ENCODE measurements around the gene ASCL2. TPM values are rescaled to one million over a fixed set of nuclear protein-coding genes. Genes with fewer than 3 reads are reported as not detected.

The ASCL2 gene, protein sequence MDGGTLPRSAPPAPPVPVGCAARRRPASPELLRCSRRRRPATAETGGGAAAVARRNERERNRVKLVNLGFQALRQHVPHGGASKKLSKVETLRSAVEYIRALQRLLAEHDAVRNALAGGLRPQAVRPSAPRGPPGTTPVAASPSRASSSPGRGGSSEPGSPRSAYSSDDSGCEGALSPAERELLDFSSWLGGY
- total RNA-seq (not detected), polyA plus RNA-seq (under 1 TPM in 2 of 3 donors, not detected in 1; 0.03 to 0.08 TPM)
- long read RNA-seq, donor 1: 0 reads
- long read RNA-seq, donor 2: 0 reads

DNA sequence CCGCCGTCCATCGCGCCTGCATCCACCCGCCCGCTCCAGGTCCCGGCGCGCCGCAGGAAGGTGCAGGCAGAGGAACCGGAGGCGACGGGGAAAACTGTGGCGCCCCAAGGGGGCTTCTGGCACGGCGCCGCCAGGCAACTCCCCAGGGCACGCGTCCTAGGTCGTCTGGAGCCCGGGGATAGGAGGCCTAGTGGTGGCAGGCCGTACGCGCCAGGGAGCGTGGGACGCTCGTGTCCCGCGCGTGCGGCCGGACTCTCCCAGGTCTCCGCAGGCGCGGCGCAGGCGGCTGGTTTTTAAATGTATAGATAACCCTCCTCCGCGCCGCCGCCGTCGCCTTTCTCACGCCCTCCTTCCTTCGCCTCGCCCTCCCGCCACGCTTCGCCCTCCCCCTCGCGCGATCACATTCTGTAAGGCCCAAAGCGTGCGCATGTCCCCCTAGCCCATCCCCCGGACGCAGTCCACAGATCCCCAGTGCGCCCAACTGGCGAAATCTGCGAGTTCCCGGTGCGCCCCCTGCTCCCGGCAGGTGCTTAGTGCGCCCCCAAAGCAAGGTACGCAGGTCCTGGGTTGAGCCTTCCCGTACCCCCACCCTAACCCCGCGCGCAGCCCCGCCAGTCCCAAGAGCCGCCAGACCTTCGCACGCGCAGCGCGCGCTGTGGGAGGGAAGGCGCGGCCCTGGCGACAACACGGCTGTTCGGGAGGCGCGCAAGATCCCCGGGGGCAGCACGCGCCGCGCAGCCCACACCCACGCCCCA is at the start of gene ASCL2:
Gene ASCL2, minus strand, starts transcription at position 267 of the 755 bp plus-strand sequence. Its CDS starts 256 bp downstream, at position 11.
- Histone ChIP-seq H3K27me3 (ENCODE audit: insufficient read depth in 3 of 3, low read length in 2 of 3) (peaks cover 0 to 81% (median 42%) of the 10 kb centered on the region in 3 donors), H3K4me3 (peak within 1 kb of the TSS; percentile 46), H3K4me1 (peaks cover 4% of the 10 kb centered on the region), H3K27ac (no peak within 1 kb of the TSS), H3K36me3 (ENCODE audit: insufficient read depth in 1 of 2, low read depth in 1 of 2) (no peaks in the 10 kb centered on the region), H3K9me3 (no peaks in the 10 kb centered on the region)
- no peak for TF ChIP-seq CTCF (IDR thresholded peaks at IDR 0.05)
- ATAC-seq (no peak), DNase-seq (peak in 1 of 2 donors; percentile 46)
- WGBS, 3 donors: 1 to 3% (median 2%) methylated on average over 57 to 89 of the region's 89 CpGs
- intact Hi-C loops (cut with DNase I): no loop called here

- TF ChIP-seq CTCF (IDR thresholded peaks at IDR 0.05): no peak
- no peaks in the 10 kb centered on the region for H3K36me3 ChIP-seq (ENCODE audit: insufficient read depth in 1 of 2, low read depth in 1 of 2)
- H3K27ac ChIP-seq: no peak overlapping the region
- no peaks in the 10 kb centered on the region for H3K4me1 ChIP-seq
- no peak overlapping the region for H3K4me3 ChIP-seq
- H3K27me3 ChIP-seq (ENCODE audit: insufficient read depth in 3 of 3, low read length in 2 of 3): peaks cover 0 to 2% (median 0%) of the 10 kb centered on the region in 3 donors
- WGBS, 3 donors: 62 to 80% (median 67%) methylated on average over 10 of the region's 10 CpGs
- no peak for DNase-seq
- no peak for ATAC-seq
- intact Hi-C loops (cut with DNase I): no loop called here
- peaks cover 3% of the 10 kb centered on the region for H3K9me3 ChIP-seq
Measured at GRCh38 chr11:2319791-2320472, 49.5 kb upstream of the ASCL2 start.

DNA sequence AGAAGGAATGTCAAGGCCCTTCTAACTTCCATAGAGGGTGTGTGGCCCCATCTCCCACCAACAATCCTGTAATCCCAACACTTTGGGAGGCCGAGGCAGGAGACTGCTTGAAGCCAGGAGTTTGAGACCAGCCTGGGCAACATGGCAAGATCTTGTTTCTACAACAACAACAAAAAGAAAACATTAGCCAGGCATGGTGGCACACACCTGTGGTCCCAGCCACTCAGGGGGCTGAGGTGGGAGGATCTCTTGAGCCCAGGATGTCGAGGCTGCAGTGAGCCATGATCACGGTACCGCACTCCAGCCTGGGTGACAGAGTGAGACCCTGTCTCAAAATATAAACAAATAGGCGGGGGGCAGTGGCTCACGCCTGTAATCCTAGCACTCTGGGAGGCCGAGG is 48.3 kb upstream of the ASCL2 start:
- ATAC-seq (no peak), DNase-seq (no peak)
- H3K27me3 ChIP-seq (ENCODE audit: insufficient read depth in 3 of 3, low read length in 2 of 3): peaks cover 0 to 2% (median 0%) of the 10 kb centered on the region in 3 donors
- intact Hi-C loops (cut with DNase I): no loop called here
- H3K4me3 ChIP-seq: no peak overlapping the region
- peaks cover 5% of the 10 kb centered on the region for H3K4me1 ChIP-seq
- TF ChIP-seq CTCF (IDR thresholded peaks at IDR 0.05): no peak
- WGBS, 3 donors: 88 to 90% (median 90%) methylated on average over 7 of the region's 7 CpGs
- no peaks in the 10 kb centered on the region for H3K36me3 ChIP-seq (ENCODE audit: insufficient read depth in 1 of 2, low read depth in 1 of 2)
- no peak overlapping the region for H3K27ac ChIP-seq
- H3K9me3 ChIP-seq: peaks cover 3% of the 10 kb centered on the region

GRCh38 chr11:2318123-2318522 is 47.7 kb upstream of the ASCL2 start:
- Histone ChIP-seq H3K9me3 (peaks cover 3% of the 10 kb centered on the region), H3K36me3 (ENCODE audit: insufficient read depth in 1 of 2, low read depth in 1 of 2) (no peaks in the 10 kb centered on the region), H3K27me3 (ENCODE audit: insufficient read depth in 3 of 3, low read length in 2 of 3) (peaks cover 0 to 2% (median 0%) of the 10 kb centered on the region in 3 donors), H3K4me3 (no peak overlapping the region), H3K27ac (no peak overlapping the region), H3K4me1 (peaks cover 5% of the 10 kb centered on the region)
- no peak for TF ChIP-seq CTCF (IDR thresholded peaks at IDR 0.05)
- ATAC-seq (no peak), DNase-seq (no peak)
- intact Hi-C loops (cut with DNase I): no loop called here
- WGBS, 3 donors: 84 to 89% (median 85%) methylated on average over 4 of the region's 4 CpGs

Measured in psoas muscle (tissue), 8 donors.